AG09319 (cell line): ENCODE data around the gene SBF2.

ENCODE experiments used
- DNase-seq: peaks from one replicate; pipeline ENCODE4 v3.0.0-alpha.2; 2010; ENCODE audit warnings: low read depth; ENCODE audit errors: extremely low read depth
- TF ChIP-seq, protein P1 (sequence below): IDR thresholded peaks from 2 replicates; pipeline ENCODE4 v1.5.1; 2011; ENCODE audit warnings: low read depth, mild to moderate bottlenecking, inconsistent platforms, low read length, moderate library complexity

Gene SBF2

DNA sequence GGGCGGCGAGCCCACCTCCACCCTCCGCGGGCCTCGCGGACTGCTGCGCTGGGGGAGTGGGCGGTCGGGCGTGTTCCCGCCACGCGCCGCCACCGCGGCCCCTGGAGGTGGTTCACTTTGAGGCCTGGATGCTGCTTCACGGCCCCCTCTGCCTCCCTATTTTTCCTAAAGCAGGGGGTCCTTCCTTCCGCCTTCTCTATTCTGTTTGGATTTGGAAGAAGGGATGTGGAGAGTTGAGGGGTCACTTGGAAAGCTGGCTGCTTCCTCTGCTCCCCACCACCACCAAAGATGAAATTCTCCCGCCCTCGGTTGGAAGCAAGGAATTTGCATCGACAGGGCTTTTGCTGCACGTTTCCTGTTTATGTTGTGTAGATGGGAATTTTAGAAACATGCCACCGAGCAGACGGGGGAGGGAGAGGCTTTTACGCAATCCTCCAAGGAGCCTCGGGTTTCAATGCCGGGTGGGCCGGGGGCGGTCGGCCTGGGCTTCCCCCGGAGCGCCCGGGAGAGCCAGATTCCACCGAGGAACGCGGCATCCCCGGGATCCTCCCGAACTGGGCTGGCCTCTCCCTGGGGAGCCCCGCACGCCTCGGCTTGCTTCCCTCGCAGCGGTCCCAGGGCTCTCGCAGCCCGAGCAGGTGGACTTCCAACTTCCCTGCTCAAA is 403 bp upstream of the SBF2 start:
- TF ChIP-seq, protein P1, sequence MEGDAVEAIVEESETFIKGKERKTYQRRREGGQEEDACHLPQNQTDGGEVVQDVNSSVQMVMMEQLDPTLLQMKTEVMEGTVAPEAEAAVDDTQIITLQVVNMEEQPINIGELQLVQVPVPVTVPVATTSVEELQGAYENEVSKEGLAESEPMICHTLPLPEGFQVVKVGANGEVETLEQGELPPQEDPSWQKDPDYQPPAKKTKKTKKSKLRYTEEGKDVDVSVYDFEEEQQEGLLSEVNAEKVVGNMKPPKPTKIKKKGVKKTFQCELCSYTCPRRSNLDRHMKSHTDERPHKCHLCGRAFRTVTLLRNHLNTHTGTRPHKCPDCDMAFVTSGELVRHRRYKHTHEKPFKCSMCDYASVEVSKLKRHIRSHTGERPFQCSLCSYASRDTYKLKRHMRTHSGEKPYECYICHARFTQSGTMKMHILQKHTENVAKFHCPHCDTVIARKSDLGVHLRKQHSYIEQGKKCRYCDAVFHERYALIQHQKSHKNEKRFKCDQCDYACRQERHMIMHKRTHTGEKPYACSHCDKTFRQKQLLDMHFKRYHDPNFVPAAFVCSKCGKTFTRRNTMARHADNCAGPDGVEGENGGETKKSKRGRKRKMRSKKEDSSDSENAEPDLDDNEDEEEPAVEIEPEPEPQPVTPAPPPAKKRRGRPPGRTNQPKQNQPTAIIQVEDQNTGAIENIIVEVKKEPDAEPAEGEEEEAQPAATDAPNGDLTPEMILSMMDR, result no peak

DNA sequence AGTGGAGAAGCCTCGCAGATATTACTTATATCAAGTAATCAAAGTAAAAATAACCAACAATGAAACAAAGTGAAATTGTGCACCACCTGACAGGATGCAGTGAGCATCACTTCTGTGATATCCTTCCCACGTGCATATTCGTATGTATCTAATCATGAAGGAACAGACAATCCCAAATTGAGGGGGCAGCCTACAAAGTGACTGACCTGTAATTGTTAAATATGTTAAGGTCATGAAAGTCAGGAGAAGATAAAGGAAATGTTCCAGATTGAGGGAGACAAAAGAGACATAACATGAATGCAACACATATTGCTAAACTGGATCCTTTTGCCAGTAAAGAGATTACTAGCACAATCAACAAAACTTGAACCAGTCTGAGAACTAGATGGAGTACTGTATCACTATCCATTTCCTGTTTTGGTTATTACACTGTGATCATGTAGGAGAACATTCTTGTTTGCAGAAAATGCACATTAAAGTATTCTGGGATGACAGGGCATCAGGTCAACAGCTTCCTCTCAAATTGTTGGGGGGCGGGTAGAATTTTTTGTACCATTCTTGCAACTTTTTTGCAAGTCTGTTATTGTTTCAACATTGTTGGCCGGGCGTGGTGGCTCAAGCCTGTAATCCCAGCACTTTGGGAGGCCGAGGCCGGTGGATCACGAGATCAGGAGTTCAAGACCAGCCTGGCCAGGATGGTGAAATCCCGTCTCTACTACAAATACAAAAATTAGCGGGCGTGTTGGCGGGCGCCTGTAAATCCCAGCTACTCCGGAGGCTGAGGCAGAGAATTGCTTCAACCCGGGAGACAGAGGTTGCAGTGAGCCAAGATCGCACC is 2.0 kb downstream of the SBF2 start:
- no peak for DNase-seq
- TF ChIP-seq, protein P1, result no peak

More for the DNA sequence above, 403 bp upstream of the SBF2 start:
- DNase-seq, result peak; percentile 79

DNA sequence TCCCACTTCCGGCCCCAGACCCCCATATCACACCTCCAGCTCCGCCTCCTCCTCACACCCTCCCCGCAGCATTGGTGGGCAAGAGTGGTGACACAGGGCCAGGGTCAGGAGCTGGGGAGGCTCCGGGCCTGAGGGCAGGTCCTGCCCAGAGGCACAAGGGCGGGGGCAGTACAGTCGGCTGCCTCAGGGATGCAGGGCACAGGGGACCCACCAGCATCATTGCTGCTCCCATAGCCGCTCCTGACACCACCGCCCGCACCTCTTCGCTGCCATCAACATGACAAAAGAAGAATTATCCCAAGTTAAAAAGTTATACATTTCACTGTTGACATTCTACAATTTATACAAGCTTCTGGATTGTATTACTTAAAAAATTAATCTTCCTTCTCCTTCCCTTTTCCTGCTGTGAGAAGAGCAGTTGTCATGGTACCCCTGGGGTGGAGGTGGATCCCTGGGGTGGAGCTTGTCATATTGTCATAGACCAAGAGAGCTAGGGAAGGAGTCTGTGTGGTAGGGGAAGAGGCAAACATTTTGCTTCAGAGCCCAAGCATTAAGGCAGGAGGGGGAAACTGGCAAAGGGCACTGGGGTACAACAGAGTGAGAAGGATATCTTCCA is 4.1 kb downstream of the SBF2 start:
- no peak for DNase-seq
- TF ChIP-seq, protein P1, result no peak

DNA sequence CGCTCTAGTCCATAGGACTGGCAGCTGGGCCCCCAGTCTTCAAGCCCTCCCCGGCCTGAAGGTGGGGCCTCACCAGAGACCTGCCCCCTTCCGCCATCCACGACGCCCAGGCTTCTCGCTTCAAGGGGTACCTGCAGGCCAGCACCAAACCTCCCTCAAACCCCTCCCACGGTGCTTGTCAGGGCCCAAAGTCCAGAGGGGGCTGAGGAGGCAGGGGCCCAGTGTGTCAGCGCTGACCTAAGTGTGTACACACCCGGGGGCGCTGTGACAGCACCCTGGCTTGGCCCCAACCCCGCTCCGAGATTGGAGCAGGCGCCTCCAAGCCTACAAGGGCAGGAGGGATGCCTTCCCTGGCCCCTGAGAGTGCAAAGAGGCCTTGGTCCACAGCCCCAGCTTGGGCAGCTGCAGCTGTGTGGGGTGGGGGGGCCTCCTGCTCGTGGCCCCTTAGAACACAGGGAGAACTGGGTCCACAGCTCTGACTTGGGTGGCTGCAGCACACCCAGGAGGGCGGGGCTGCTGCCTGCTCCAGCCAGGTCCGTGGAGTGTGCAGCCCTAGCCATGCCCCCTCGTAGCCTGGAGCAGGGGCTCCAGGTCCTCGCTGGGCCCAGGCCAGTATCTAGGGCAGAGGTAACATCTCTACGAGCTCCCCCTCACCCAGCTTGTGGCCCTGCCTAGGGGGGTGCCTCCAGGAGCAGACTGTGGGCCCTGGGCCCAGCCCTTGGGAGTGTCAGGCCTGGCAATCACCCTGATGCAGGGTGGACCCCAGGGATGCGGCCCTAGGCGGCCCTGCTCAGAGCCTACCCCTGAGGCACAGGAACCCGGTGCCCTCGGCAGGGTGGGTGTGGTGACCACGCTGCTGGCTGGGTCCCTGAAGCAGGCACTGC is 4.9 kb downstream of the SBF2 start:
- no peak for DNase-seq
- TF ChIP-seq, protein P1, result no peak

DNA sequence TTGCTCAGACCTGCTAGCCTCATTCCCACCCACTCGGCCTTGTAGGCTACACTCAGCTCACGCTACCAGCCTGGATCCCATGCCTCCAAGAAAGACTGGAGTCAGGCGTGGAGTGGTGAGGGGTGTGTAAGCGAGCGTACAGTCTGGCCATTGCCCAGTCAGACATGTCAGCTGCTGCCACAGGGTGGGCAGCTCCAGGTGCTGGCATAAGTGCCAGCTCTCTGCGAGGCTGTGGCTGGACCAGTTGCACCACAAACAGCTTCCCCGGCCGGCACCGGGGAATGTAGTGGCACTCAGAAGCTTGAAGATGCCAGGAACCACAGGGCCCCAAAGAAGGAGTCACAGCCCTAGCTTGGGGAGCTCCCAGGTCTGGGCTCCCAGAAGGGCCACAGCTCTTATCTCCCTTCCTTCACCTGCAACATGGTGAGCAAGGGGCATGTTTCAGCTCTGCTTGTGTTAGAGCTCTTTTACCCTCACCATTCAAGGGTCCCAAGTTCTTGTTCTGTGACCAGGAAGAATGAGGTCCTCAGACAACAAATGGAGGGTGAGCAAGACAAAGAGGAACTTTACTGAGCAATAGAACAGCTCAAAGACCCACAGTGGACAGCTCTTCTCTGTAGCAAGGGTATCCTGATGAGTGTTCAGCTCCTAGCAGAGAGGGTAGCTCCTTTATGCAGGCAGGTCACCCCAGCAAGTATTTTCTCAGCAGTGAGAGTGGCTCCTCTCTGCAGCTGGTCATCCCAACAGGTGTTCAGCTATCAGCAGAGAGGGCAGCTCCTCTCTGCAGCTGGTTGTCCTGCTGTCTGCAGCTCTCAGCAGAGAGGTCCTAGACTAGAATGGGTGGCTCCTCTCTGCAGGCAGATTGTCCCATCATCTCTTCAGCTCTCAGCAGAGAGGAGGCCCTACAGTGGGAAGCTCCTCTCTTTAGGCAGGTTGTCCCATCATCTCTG is 6.0 kb downstream of the SBF2 start:
- DNase-seq, result no peak

DNA sequence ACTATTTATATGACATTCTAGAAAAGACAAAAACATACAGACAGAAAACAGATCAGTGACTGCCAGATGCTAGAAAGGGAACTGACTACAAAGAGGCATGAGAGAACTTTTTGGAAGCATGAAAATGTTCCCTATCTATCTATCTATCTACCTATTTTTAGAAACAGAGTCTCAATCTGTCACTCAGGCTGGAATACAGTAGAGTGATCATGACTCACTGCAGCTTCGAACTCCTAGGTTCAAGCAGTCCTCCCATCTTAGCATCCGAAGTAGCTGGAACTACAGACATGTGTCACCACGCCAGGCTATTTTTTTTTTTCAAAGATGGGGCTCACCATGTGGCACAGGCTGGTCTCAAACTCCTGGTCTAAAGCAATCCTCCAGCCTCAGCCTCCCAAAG is 6.9 kb downstream of the SBF2 start:
- TF ChIP-seq, protein P1, result no peak

More for the DNA sequence above, 6.0 kb downstream of the SBF2 start:
- TF ChIP-seq, protein P1, result no peak

More for the DNA sequence above, 6.9 kb downstream of the SBF2 start:
- no peak for DNase-seq
